A549 (cell line): ENCODE measurements around the gene ERBB3. TPM values are rescaled to one million over a fixed set of nuclear protein-coding genes. Genes with fewer than 3 reads are reported as not detected.

Source experiments
- ATAC-seq, 2 experiments: fragments of 200-7000 bp in 1 of 2; fragments of >200 bp in 1 of 2; cut with Nextera tagmentation in 1 of 2; cut with Tn5 transposase in 1 of 2; 3 replicates each; pipeline versions ENCODE4 v1.8.0 to v1.9.1; 2018 to 2020; ENCODE audit warnings: mild to moderate bottlenecking in 1 of 2, moderate library complexity in 1 of 2
- CTCF ChIA-PET: fragments of 300-600 bp; sonication (Branson Sonifier 250); formaldehyde crosslinking; extraction: SDS; loops from one replicate; lab custom pipeline; 2021; ENCODE audit warnings: antibody characterized with exemption, inconsistent platforms; lab: Yijun Ruan, JAX
- POLR2A ChIA-PET: fragments of 350-600 bp; formaldehyde crosslinking; extraction: SDS; loops from one replicate; lab custom pipeline; 2021; ENCODE audit warnings: antibody characterized with exemption, inconsistent platforms; lab: Yijun Ruan, JAX
- DNase-seq, 2 experiments: peaks; one replicate each; pipeline versions ENCODE4 v3.0.0 to v3.0.0-alpha.2; 2011 to 2016; ENCODE audit warnings: low read depth in 1 of 2, low spot score in 1 of 2
- FAIRE-seq: peaks from 2 replicates; lab custom pipeline; 2011; peaks lifted over from hg19 to GRCh38; lab: Jason Lieb, UNC
- H3K27ac ChIP-seq, 2 experiments: fragments of >200 bp; sonication (Bioruptor Twin); formaldehyde crosslinking; 3 replicates each; pipeline ENCODE4 v1.5.1; 2016 to 2017
- H3K4me1 ChIP-seq: fragments of >200 bp; sonication (Bioruptor Twin); formaldehyde crosslinking; 3 replicates; pipeline ENCODE4 v1.6.1; 2016
- H3K4me2 ChIP-seq: fragments of >200 bp; sonication (Bioruptor Twin); formaldehyde crosslinking; 3 replicates; pipeline ENCODE4 v1.6.1; 2016
- H3K4me3 ChIP-seq: fragments of >200 bp; sonication (Bioruptor Twin); formaldehyde crosslinking; 3 replicates; pipeline ENCODE4 v1.5.1; 2016
- H3K9me3 ChIP-seq: fragments of >200 bp; sonication (Bioruptor Twin); formaldehyde crosslinking; 3 replicates; pipeline ENCODE4 v1.6.1; 2016
- BHLHE40 ChIP-seq: IDR thresholded peaks from 2 replicates; pipeline ENCODE4 v1.6.1; 2012; ENCODE audit warnings: low read depth, low read length, inconsistent platforms
- CHD2 ChIP-seq: fragments of 150-350 bp; IDR thresholded peaks from 2 replicates; pipeline ENCODE4 v1.6.1; 2014; ENCODE audit warnings: low read length; ENCODE audit not compliant: partially characterized antibody
- EHF ChIP-seq: fragments of 250-450 bp; sonication (Bioruptor Pico); IDR thresholded peaks from 2 replicates; pipeline ENCODE4 v1.5.0; 2020; ENCODE audit warnings: mild to moderate bottlenecking
- EHMT2 ChIP-seq: fragments of 200-600 bp; sonication (generic); IDR thresholded peaks from 2 replicates; pipeline ENCODE4 v1.6.1; 2016; ENCODE audit warnings: antibody characterized with exemption, low read depth, mild to moderate bottlenecking, moderate library complexity
- ESRRA ChIP-seq: fragments of 150-350 bp; IDR thresholded peaks from 2 replicates; pipeline ENCODE4 v1.6.1; 2014; ENCODE audit warnings: mild to moderate bottlenecking, low read length, borderline replicate concordance
- HOXB5 ChIP-seq: fragments of 250-450 bp; sonication (Bioruptor Pico); IDR thresholded peaks from 2 replicates; pipeline ENCODE4 v1.5.0; 2020; ENCODE audit warnings: mild to moderate bottlenecking, moderate library complexity
- JUNB ChIP-seq: fragments of >200 bp; sonication (Bioruptor Twin); formaldehyde crosslinking; IDR thresholded peaks from 2 replicates; pipeline ENCODE4 v1.6.1; 2016
- MAFK ChIP-seq: fragments of 450-650 bp; IDR thresholded peaks from 2 replicates; pipeline ENCODE4 v1.6.1; 2014; ENCODE audit not compliant: partially characterized antibody
- MAZ ChIP-seq: fragments of 150-350 bp; IDR thresholded peaks from 2 replicates; pipeline ENCODE4 v1.6.1; 2014; ENCODE audit warnings: antibody characterized with exemption, low read depth, low read length, borderline replicate concordance
- NPAS2 ChIP-seq: fragments of 250-450 bp; sonication (Bioruptor Pico); IDR thresholded peaks from 2 replicates; pipeline ENCODE4 v1.8.0; 2022; ENCODE audit warnings: mild to moderate bottlenecking, moderate library complexity, borderline replicate concordance
- NR3C1 ChIP-seq: fragments of >200 bp; sonication (Bioruptor Twin); formaldehyde crosslinking; IDR thresholded peaks from 3 replicates; pipeline ENCODE4 v1.6.1; 2017
- PHF8 ChIP-seq: fragments of 200-600 bp; sonication (generic); IDR thresholded peaks from 2 replicates; pipeline ENCODE4 v1.6.1; 2016; ENCODE audit warnings: low read depth, mild to moderate bottlenecking, antibody characterized with exemption, moderate library complexity, borderline replicate concordance
- POLR2A ChIP-seq: IDR thresholded peaks from 2 replicates; pipeline ENCODE4 v1.6.1; 2012; ENCODE audit warnings: mild to moderate bottlenecking, low read length
- RAD21 ChIP-seq, 2 experiments: fragments of >200 bp in 1 of 2; sonication (Bioruptor Twin) in 1 of 2; formaldehyde crosslinking in 1 of 2; IDR thresholded peaks in 1 of 2; conservative IDR thresholded peaks in 1 of 2; 2 replicates in 1 of 2; 3 replicates in 1 of 2; pipeline ENCODE4 v1.6.1; 2012 to 2018; ENCODE audit warnings: inconsistent platforms in 1 of 2
- RARB ChIP-seq: fragments of 250-450 bp; sonication (Bioruptor Pico); IDR thresholded peaks from 2 replicates; pipeline ENCODE4 v1.8.0; 2021; ENCODE audit warnings: mild to moderate bottlenecking, moderate library complexity
- RCOR1 ChIP-seq: fragments of 150-350 bp; IDR thresholded peaks from 2 replicates; pipeline ENCODE4 v1.6.1; 2014; ENCODE audit warnings: antibody characterized with exemption, low read length, low read depth
- RNF2 ChIP-seq: fragments of 200-600 bp; sonication (generic); IDR thresholded peaks from 2 replicates; pipeline ENCODE4 v1.6.1; 2016; ENCODE audit warnings: low read depth, mild to moderate bottlenecking, antibody characterized with exemption, moderate library complexity, borderline replicate concordance
- SREBF2 ChIP-seq: fragments of 450-650 bp; IDR thresholded peaks from 2 replicates; pipeline ENCODE4 v1.6.1; 2014; ENCODE audit warnings: mild to moderate bottlenecking, moderate library complexity
- TFCP2L1 ChIP-seq: fragments of 250-450 bp; sonication (Bioruptor Pico); IDR thresholded peaks from 2 replicates; pipeline ENCODE4 v1.5.0; 2021; ENCODE audit warnings: mild to moderate bottlenecking
- TP53 ChIP-seq: fragments of 250-450 bp; sonication (Bioruptor Pico); IDR thresholded peaks from 2 replicates; pipeline ENCODE4 v1.5.0; 2021; ENCODE audit warnings: mild to moderate bottlenecking, moderate library complexity
- WGBS: methylation state at CpG from one replicate; pipeline ENCODE4 v1.1.6; 2017; ENCODE audit errors: missing lambda C conversion rate; 5-methylcytosine and 5-hydroxymethylcytosine counted together
- polyA plus RNA-seq, 4 experiments: library from polyadenylated mRNA; depleted of rRNA in 3 of 4; stranded (reverse); fragments of >200 nt; fragmentation: RNase III in 1 of 4; extraction: RNeasy Plus Mini Kit Qiagen cat#74134 plus additional on column Dnase treatment in 1 of 4; gene quantifications; 2 replicates in 3 of 4; 3 replicates in 1 of 4; pipeline ENCODE4 v1.2.3, GENCODE V29; 2011 to 2017
- TF ChIP-seq, protein P1 (sequence below): fragments of 250-450 bp; sonication (Bioruptor Pico); IDR thresholded peaks from 2 replicates; pipeline ENCODE4 v1.5.0; 2021; ENCODE audit warnings: mild to moderate bottlenecking, moderate library complexity, borderline replicate concordance
- TF ChIP-seq, protein P2 (sequence below): fragments of 250-450 bp; sonication (Bioruptor Pico); IDR thresholded peaks from 2 replicates; pipeline ENCODE4 v1.5.0; 2020; ENCODE audit warnings: low read depth, mild to moderate bottlenecking, moderate library complexity
- TF ChIP-seq, protein P3 (sequence below): fragments of 150-350 bp; IDR thresholded peaks from 2 replicates; pipeline ENCODE4 v1.6.1; 2014; ENCODE audit warnings: low read depth, mild to moderate bottlenecking, low read length

Gene ERBB3
- polyA plus RNA-seq, 2 of the 4 experiments (the other 2 are of a cell fraction), result 2.2 to 17.0 TPM

DNA sequence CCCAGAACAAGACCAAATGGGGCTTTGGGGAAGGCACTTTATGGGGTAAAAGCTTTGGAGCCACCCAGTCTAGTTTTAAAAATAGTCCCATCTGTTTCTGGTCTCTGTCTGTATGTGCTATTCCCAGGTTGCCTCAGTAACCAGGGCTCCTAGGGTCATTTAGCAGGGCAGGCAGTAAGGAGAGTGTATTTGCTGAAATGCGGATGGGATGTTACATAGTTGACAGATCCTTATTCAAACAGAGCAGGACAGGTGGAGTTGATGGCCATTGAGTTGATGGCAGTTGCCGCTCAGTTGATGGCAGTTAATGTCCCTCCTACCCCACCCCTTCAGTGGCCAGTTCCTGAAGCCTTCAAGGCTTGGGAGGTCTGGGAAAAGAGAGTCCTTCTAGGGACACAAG, 42.7 kb downstream of the ERBB3 start:
- ATAC-seq, result no peak
- DNase-seq, result no peak
- Histone ChIP-seq H3K4me1 (peaks cover 33% of the 10 kb centered on the region), H3K27ac (no peak overlapping the region), H3K4me2 (no peak overlapping the region), H3K4me3 (no peak overlapping the region), H3K9me3 (no peaks in the 10 kb centered on the region)
- ChIA-PET POLR2A (interaction anchor here (0.6 kb wide), 1 partner anchor 39 kb away, joined by 4 read pairs; no protein-coding TSS in a partner anchor), CTCF (interaction anchor here (15.7 kb wide), 1 partner anchor 67 kb away, joined by 204 read pairs; the partner anchor contains the start of gene SMARCC2)
- no peak for TF ChIP-seq POLR2A
- TF ChIP-seq, protein P1, sequence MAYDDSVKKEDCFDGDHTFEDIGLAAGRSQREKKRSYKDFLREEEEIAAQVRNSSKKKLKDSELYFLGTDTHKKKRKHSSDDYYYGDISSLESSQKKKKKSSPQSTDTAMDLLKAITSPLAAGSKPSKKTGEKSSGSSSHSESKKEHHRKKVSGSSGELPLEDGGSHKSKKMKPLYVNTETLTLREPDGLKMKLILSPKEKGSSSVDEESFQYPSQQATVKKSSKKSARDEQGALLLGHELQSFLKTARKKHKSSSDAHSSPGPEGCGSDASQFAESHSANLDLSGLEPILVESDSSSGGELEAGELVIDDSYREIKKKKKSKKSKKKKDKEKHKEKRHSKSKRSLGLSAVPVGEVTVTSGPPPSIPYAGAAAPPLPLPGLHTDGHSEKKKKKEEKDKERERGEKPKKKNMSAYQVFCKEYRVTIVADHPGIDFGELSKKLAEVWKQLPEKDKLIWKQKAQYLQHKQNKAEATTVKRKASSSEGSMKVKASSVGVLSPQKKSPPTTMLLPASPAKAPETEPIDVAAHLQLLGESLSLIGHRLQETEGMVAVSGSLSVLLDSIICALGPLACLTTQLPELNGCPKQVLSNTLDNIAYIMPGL (CRISPR knock-in tag), result no peak
- no peak for TF ChIP-seq NR3C1
- no peak for TF ChIP-seq RCOR1
- TF ChIP-seq EHF (CRISPR knock-in tag), result no peak
- TF ChIP-seq, protein P2, sequence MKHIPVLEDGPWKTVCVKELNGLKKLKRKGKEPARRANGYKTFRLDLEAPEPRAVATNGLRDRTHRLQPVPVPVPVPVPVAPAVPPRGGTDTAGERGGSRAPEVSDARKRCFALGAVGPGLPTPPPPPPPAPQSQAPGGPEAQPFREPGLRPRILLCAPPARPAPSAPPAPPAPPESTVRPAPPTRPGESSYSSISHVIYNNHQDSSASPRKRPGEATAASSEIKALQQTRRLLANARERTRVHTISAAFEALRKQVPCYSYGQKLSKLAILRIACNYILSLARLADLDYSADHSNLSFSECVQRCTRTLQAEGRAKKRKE, result no peak
- TF ChIP-seq EHMT2, result no peak
- no peak for TF ChIP-seq HOXB5 (CRISPR knock-in tag)
- TF ChIP-seq NPAS2, result no peak
- no peak for TF ChIP-seq RAD21 (conservative IDR thresholded peaks at IDR 0.05 in 1 of 2, IDR thresholded peaks at IDR 0.05 in 1 of 2)
- no peak for TF ChIP-seq PHF8
- TF ChIP-seq SREBF2, result no peak
- 89% methylated on average over 2 of the region's 2 CpGs for WGBS
- FAIRE-seq, result no peak

DNA sequence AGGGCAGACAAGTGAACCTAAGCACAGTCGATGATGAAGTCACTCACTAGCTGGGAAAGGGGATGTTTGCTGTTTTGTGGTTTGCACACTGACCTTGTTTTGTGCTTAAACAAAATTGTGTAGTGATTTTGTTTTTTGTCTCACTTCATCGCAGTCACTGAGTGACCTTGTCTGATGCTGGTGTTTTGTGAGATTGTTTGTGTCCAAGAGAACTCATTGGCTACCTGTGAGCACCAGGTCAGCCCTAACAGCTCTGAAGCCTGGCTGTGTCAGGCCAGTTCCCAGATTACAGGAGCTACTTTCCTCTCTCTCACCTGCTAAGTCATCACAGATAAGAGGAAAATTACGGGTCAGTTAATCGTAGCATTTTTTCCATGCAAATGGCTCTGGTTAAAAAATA, 44.2 kb downstream of the ERBB3 start:
- Histone ChIP-seq H3K4me1 (peaks cover 28% of the 10 kb centered on the region), H3K27ac (no peak overlapping the region), H3K9me3 (no peaks in the 10 kb centered on the region), H3K4me2 (no peak overlapping the region), H3K4me3 (no peak overlapping the region)
- ChIA-PET CTCF (interaction anchor here (0.9 to 15.7 kb wide), 7 partner anchors 16 to 99 kb away, joined by 3 to 204 read pairs (median 4); partner anchors contain the start of genes MYL6 and SMARCC2), POLR2A (interaction anchor here (1.0 kb wide), 1 partner anchor 65 kb away, joined by 3 read pairs; the partner anchor contains the start of gene SMARCC2)
- DNase-seq (no peak), FAIRE-seq (no peak), ATAC-seq (no peak)
- whole genome bisulfite sequencing, result 89% methylated on average over 4 of the region's 4 CpGs
- no peak for TF ChIP-seq RARB (CRISPR knock-in tag)
- no peak for TF ChIP-seq ESRRA
- no peak for TF ChIP-seq MAZ
- no peak for TF ChIP-seq JUNB
- TF ChIP-seq, protein P3, sequence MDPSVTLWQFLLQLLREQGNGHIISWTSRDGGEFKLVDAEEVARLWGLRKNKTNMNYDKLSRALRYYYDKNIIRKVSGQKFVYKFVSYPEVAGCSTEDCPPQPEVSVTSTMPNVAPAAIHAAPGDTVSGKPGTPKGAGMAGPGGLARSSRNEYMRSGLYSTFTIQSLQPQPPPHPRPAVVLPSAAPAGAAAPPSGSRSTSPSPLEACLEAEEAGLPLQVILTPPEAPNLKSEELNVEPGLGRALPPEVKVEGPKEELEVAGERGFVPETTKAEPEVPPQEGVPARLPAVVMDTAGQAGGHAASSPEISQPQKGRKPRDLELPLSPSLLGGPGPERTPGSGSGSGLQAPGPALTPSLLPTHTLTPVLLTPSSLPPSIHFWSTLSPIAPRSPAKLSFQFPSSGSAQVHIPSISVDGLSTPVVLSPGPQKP, result no peak
- no peak for TF ChIP-seq CHD2
- TF ChIP-seq RNF2, result no peak
- TF ChIP-seq TP53 (CRISPR knock-in tag), result no peak
- TF ChIP-seq TFCP2L1, result no peak
- no peak for TF ChIP-seq MAFK
- TF ChIP-seq BHLHE40, result no peak
